Measurements from ENCODE around the gene CASP3. TPM values are rescaled to one million over a fixed set of nuclear protein-coding genes. Genes with fewer than 3 reads are reported as not detected.

CASP3 gene
- total RNA-seq, 2 donors from 2014 or later = 45.4 to 57.9 TPM

GRCh38 chr4:184689681-184690080 lies 40.4 kb upstream of the CASP3 start:
- Histone ChIP-seq H3K27ac (no peak overlapping the region), H3K27me3 (no peaks in the 10 kb centered on the region), H3K9ac (ENCODE audit: low read depth in 2 of 2, low read length in 2 of 2) (no peak overlapping the region), H3K4me3 (no peak overlapping the region), H3K9me3 (no peaks in the 10 kb centered on the region), H3K4me1 (no peaks in the 10 kb centered on the region), H3K36me3 (no peaks in the 10 kb centered on the region)
- intact Hi-C loops (cut with DNase I) = no loop called here
- TF ChIP-seq, protein P1, sequence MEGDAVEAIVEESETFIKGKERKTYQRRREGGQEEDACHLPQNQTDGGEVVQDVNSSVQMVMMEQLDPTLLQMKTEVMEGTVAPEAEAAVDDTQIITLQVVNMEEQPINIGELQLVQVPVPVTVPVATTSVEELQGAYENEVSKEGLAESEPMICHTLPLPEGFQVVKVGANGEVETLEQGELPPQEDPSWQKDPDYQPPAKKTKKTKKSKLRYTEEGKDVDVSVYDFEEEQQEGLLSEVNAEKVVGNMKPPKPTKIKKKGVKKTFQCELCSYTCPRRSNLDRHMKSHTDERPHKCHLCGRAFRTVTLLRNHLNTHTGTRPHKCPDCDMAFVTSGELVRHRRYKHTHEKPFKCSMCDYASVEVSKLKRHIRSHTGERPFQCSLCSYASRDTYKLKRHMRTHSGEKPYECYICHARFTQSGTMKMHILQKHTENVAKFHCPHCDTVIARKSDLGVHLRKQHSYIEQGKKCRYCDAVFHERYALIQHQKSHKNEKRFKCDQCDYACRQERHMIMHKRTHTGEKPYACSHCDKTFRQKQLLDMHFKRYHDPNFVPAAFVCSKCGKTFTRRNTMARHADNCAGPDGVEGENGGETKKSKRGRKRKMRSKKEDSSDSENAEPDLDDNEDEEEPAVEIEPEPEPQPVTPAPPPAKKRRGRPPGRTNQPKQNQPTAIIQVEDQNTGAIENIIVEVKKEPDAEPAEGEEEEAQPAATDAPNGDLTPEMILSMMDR (IDR thresholded peaks at IDR 0.05) = no peak
- DNase-seq = no peak

- Histone ChIP-seq H3K9me3 (no peaks in the 10 kb centered on the region), H3K4me3 (no peak overlapping the region), H3K27ac (no peak overlapping the region), H3K36me3 (no peaks in the 10 kb centered on the region), H3K4me1 (no peaks in the 10 kb centered on the region), H3K9ac (ENCODE audit: low read depth in 2 of 2, low read length in 2 of 2) (no peak overlapping the region), H3K27me3 (no peaks in the 10 kb centered on the region)
- intact Hi-C loops (cut with DNase I) = no loop called here
- DNase-seq = no peak
- TF ChIP-seq, protein P1 (IDR thresholded peaks at IDR 0.05) = no peak
Measured at GRCh38 chr4:184688447-184688846, 39.2 kb upstream of the CASP3 start.

DNA sequence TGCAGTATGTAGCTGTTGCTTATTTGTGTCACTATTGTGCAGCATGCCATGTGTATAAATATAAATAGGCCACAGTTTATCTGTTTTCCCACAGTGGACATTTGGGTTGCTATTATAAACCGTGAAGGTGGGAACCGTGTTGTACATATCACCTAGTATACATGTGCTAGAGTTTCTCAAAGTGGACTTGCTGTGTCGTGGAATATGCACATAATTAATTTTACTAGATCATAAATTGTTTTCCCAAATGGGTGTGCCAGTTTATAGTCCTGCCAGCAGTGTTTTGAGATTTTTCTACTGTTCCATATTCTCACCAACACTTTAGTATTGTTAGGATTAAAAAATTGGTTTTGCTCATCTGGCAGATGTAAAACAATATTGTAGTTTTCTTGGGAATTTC lies 38.8 kb upstream of the CASP3 start:
- H3K36me3 ChIP-seq = no peaks in the 10 kb centered on the region
- no peaks in the 10 kb centered on the region for H3K4me1 ChIP-seq
- H3K27ac ChIP-seq = no peak overlapping the region
- H3K9ac ChIP-seq (ENCODE audit: low read depth in 2 of 2, low read length in 2 of 2) = no peak overlapping the region
- intact Hi-C loops (cut with DNase I) = no loop called here
- H3K4me3 ChIP-seq = no peak overlapping the region
- TF ChIP-seq, protein P1 (IDR thresholded peaks at IDR 0.05) = no peak
- H3K9me3 ChIP-seq = no peaks in the 10 kb centered on the region
- H3K27me3 ChIP-seq = no peaks in the 10 kb centered on the region
- no peak for DNase-seq

- intact Hi-C loops (cut with DNase I) = no loop called here
- DNase-seq = no peak
- H3K27ac ChIP-seq = no peak overlapping the region
Measured at GRCh38 chr4:184684491-184685189, 35.4 kb upstream of the CASP3 start.

GRCh38 chr4:184681916-184682315 lies 32.7 kb upstream of the CASP3 start:
- Histone ChIP-seq H3K9ac (ENCODE audit: low read depth in 2 of 2, low read length in 2 of 2) (no peak overlapping the region), H3K27ac (no peak overlapping the region), H3K27me3 (no peaks in the 10 kb centered on the region), H3K4me1 (no peaks in the 10 kb centered on the region), H3K4me3 (no peak overlapping the region), H3K36me3 (no peaks in the 10 kb centered on the region), H3K9me3 (no peaks in the 10 kb centered on the region)
- intact Hi-C loops (cut with DNase I) = no loop called here
- TF ChIP-seq, protein P1 (IDR thresholded peaks at IDR 0.05) = no peak
- no peak for DNase-seq

More at GRCh38 chr4:184684491-184685189, 35.4 kb upstream of the CASP3 start:
- Histone ChIP-seq H3K27me3 (no peaks in the 10 kb centered on the region), H3K9ac (ENCODE audit: low read depth in 2 of 2, low read length in 2 of 2) (no peak overlapping the region), H3K9me3 (no peaks in the 10 kb centered on the region), H3K4me1 (no peaks in the 10 kb centered on the region), H3K36me3 (no peaks in the 10 kb centered on the region), H3K4me3 (no peak overlapping the region)
- TF ChIP-seq, protein P1 (IDR thresholded peaks at IDR 0.05) = no peak
